OCI-LY3 (cell line): ENCODE data around the gene SPINDOC.

Source experiments
- H2AFZ ChIP-seq: fragments of 200-600, 300-600 bp; shearing (Covaris generic); 2 replicates; pipeline ENCODE4 v1.6.0; 2014; ENCODE audit warnings: antibody characterized with exemption, low read depth, low read length
- H3K27ac ChIP-seq: fragments of 200-600, 300-600 bp; sonication (generic); 2 replicates; pipeline ENCODE4 v1.5.1; 2014; ENCODE audit warnings: mild to moderate bottlenecking, low read length, moderate library complexity, mixed read lengths
- H3K27me3 ChIP-seq: fragments of 200-600, 300-600 bp; sonication (generic); 2 replicates; pipeline ENCODE4 v1.6.1; 2014; ENCODE audit warnings: low read depth, low read length, mixed read lengths
- H3K36me3 ChIP-seq: fragments of 200-600, 300-600 bp; sonication (generic); replicated peaks from 2 replicates; pipeline ENCODE3; 2014; ENCODE audit warnings: low read depth, low read length, mixed read lengths
- H3K4me1 ChIP-seq: fragments of 300-600, 200-600 bp; sonication (generic); 2 replicates; pipeline ENCODE4 v1.6.1; 2014; ENCODE audit warnings: low read length, mixed read lengths
- H3K4me2 ChIP-seq: fragments of 200-600, 300-600 bp; sonication (generic); 2 replicates; pipeline ENCODE4 v1.6.1; 2014; ENCODE audit warnings: low read length, mixed read lengths
- H3K4me3 ChIP-seq: fragments of 300-600, 200-600 bp; sonication (generic); 2 replicates; pipeline ENCODE4 v1.5.1; 2014; ENCODE audit warnings: antibody characterized with exemption, mild to moderate bottlenecking, low read length, moderate library complexity
- H3K79me2 ChIP-seq: fragments of 300-600, 200-600 bp; shearing (Covaris generic); 2 replicates; pipeline ENCODE4 v1.6.1; 2014; ENCODE audit warnings: mild to moderate bottlenecking, low read length, mixed read lengths
- H3K9ac ChIP-seq: fragments of 300-600, 200-600 bp; shearing (Covaris generic); 2 replicates; pipeline ENCODE4 v1.6.0; 2014; ENCODE audit warnings: mild to moderate bottlenecking, low read length, moderate library complexity
- H3K9me3 ChIP-seq: fragments of 200-600, 300-600 bp; shearing (Covaris generic); 2 replicates; pipeline ENCODE4 v1.6.1; 2014; ENCODE audit warnings: low read length, mixed read lengths; ENCODE audit not compliant: insufficient read depth
- H4K20me1 ChIP-seq: fragments of 200-600, 300-600 bp; sonication (generic); 2 replicates; pipeline ENCODE4 v1.6.1; 2016; ENCODE audit warnings: low read length, mixed read lengths; ENCODE audit not compliant: insufficient read depth
- CTCF ChIP-seq: fragments of 200-600, 300-600 bp; sonication (generic); IDR thresholded peaks from 2 replicates; pipeline ENCODE4 v1.5.1; 2014; ENCODE audit warnings: antibody characterized with exemption, low read length, low read depth
- EZH2phosphoT487 ChIP-seq: fragments of 200-600 bp; shearing (Covaris generic); IDR thresholded peaks from 2 replicates; pipeline ENCODE4 v1.6.1; 2018; ENCODE audit warnings: antibody characterized with exemption, mixed run types, low read depth

SPINDOC gene

DNA sequence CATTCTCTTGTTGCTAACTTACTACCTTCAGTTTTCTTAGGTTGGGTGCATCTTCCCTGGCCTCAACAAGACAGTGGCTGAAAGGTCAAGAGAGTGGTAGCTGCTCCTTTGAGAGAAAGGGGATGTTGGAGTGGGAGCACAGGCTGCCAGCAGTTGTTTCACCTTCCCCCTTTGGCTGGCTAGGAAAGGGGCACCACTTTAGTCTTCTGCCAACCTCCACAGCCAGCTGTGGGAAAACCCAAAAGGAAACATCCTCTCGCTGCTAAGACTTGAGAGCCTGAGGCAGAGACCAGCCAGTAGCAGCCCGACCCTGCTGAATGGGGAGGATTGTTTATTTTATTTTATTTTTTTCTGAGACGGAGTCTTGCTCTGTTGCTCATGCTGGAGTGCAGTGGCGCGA lies 60.1 kb downstream of the SPINDOC start:
- Histone ChIP-seq H3K4me1 (peaks cover 30% of the 10 kb centered on the region), H3K9ac (no peak overlapping the region), H4K20me1 (peaks cover 89% of the 10 kb centered on the region), H3K4me2 (no peak overlapping the region), H3K27ac (no peak overlapping the region), H2AFZ (no peak overlapping the region), H3K9me3 (no peaks in the 10 kb centered on the region), H3K27me3 (no peaks in the 10 kb centered on the region), H3K4me3 (no peak overlapping the region), H3K79me2 (peaks cover 90% of the 10 kb centered on the region), H3K36me3 (peaks cover 24% of the 10 kb centered on the region)
- TF ChIP-seq CTCF (no peak), EZH2phosphoT487 (no peak)

- H3K9ac ChIP-seq = no peak overlapping the region
- no peaks in the 10 kb centered on the region for H3K9me3 ChIP-seq
- no peaks in the 10 kb centered on the region for H3K27me3 ChIP-seq
- TF ChIP-seq EZH2phosphoT487 (no peak), CTCF (no peak)
- H3K4me2 ChIP-seq = no peak overlapping the region
- peaks cover 89% of the 10 kb centered on the region for H3K79me2 ChIP-seq
- peaks cover 88% of the 10 kb centered on the region for H4K20me1 ChIP-seq
- no peak overlapping the region for H2AFZ ChIP-seq
- peaks cover 22% of the 10 kb centered on the region for H3K36me3 ChIP-seq
- no peak overlapping the region for H3K4me3 ChIP-seq
- no peak overlapping the region for H3K27ac ChIP-seq
- peaks cover 31% of the 10 kb centered on the region for H3K4me1 ChIP-seq
Observed at GRCh38 chr11:63874511-63874910, 61.3 kb downstream of the SPINDOC start.

GRCh38 chr11:63875506-63876065 lies 62.3 kb downstream of the SPINDOC start:
- H3K4me2 ChIP-seq = no peak overlapping the region
- H3K36me3 ChIP-seq = peaks cover 19% of the 10 kb centered on the region
- no peak overlapping the region for H3K27ac ChIP-seq
- no peak overlapping the region for H3K4me3 ChIP-seq
- TF ChIP-seq CTCF = no peak
- peaks cover 20% of the 10 kb centered on the region for H3K4me1 ChIP-seq
- H3K79me2 ChIP-seq = peaks cover 89% of the 10 kb centered on the region
- no peaks in the 10 kb centered on the region for H3K9me3 ChIP-seq
- no peaks in the 10 kb centered on the region for H3K27me3 ChIP-seq
- H2AFZ ChIP-seq = no peak overlapping the region
- H4K20me1 ChIP-seq = peaks cover 88% of the 10 kb centered on the region
- no peak overlapping the region for H3K9ac ChIP-seq

DNA sequence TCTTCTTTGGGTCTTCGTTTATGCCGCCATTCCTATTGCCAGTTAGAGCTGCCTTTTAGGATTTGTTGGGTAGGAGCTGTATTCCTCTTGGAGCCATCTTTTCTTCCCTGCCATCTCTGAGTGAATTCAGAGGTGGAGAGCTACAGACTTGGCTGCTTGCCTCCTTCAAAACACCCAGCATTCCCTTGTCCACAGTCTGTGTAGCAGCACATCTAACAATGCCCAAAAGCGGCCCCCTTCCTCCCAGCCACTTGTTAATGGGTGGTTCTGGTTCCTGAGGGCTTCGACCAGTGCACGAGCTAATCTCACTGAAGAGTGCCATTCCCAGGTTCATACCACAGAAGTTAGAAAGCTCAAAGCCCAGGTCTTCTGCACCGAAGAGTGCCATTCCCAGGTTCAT lies 63.4 kb downstream of the SPINDOC start:
- TF ChIP-seq CTCF (no peak), EZH2phosphoT487 (no peak)
- H2AFZ ChIP-seq = no peak overlapping the region
- H3K9me3 ChIP-seq = no peaks in the 10 kb centered on the region
- no peak overlapping the region for H3K4me2 ChIP-seq
- H3K79me2 ChIP-seq = peaks cover 89% of the 10 kb centered on the region
- no peak overlapping the region for H3K27ac ChIP-seq
- no peak overlapping the region for H3K9ac ChIP-seq
- no peak overlapping the region for H3K4me3 ChIP-seq
- H4K20me1 ChIP-seq = peaks cover 85% of the 10 kb centered on the region
- no peaks in the 10 kb centered on the region for H3K27me3 ChIP-seq
- peaks cover 21% of the 10 kb centered on the region for H3K36me3 ChIP-seq
- H3K4me1 ChIP-seq = peaks cover 11% of the 10 kb centered on the region
